Left lobe of liver (tissue), 2 donors: Measurements from ENCODE around the gene NANOG. TPM values are rescaled to one million over a fixed set of nuclear protein-coding genes. Genes with fewer than 3 reads are reported as not detected.
"Not testable (repeated sequence)": the region's sequence is repeated elsewhere in the genome, so short reads cannot be mapped to it uniquely, and the experiment has no call there.

Experiments
- ATAC-seq: fragments of 200-7000 bp; cut with Tn5 transposase; one replicate; pipeline ENCODE4 v1.9.1; 2020; ENCODE audit warnings: mild to moderate bottlenecking, moderate library complexity
- DNase-seq: peaks from one replicate; pipeline ENCODE4 v3.0.0-alpha.2; 2020; ENCODE audit warnings: low spot score
- total RNA-seq: library from RNA; stranded (reverse); gene quantifications from one replicate; pipeline ENCODE4 v1.2.1, GENCODE V29; 2021
- donor health status: DM: no; HTN: no; CAD: no; lungs with moderate emphysema.
- donor health status: DM: no; HTN: yes; CAD: no.

Gene NANOG
- total RNA-seq, 1 donor from 2014 or later, result 0.70 TPM

DNA sequence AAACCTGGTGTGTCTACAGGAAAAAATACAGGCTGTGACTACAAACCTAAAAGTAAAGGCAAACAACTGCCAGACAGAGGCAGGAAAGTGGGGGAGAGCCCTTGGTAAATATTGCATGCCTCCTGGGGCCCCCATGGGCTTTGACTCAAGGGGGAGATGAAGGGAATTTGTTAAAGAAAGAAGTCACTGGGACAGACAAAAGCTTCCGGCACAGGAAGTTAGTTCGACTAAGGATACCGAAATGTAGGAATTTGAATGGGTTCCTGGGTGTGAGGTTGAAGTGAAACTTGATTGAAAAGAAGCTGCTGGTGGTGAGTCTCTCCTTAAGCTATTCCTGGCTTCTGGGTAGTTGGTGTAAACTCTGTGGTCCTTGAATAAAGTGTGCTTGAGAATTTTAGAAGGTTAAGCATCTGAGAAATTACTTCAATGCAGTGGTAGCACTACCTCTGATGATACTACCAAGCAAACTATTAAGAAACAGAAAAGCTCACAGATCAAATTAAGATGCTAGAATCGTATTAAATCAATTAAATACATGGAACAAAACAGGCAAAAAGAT, 9.6 kb downstream of the NANOG start:
- ATAC-seq, DNase-seq: not testable (repeated sequence)

GRCh38 chr12:7801460-7801859, 12.3 kb downstream of the NANOG start:
- no peak for DNase-seq
- ATAC-seq, result no peak

GRCh38 chr12:7806319-7806718, 17.1 kb downstream of the NANOG start:
- not testable (repeated sequence) for DNase-seq, ATAC-seq

- DNase-seq (peak; percentile 66), ATAC-seq (peak; percentile 98)
These were observed 17.8 kb downstream of the NANOG start for GRCh38 chr12:7806863-7807487.

DNA sequence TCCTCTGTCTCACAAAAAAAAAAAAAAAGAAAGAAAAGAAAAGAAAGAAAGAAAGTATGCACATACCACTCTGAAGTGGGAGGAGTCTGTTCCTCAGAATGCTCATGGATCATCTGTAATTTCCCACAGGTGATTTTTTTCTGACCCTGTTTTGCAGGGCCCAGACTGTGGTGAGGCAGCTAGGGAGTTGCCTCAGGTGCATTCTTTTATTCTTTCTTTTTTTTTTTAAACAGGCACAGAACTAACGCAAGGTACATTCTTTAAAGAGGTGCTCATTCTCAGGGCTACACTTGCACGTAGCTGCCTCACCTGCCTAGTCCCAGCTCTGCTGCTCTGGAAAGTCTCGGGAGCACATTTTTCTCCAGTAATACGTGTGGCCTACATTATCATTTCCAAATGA, 36.6 kb downstream of the NANOG start:
- DNase-seq, ATAC-seq: not testable (repeated sequence)

GRCh38 chr12:7829737-7830136, 40.5 kb downstream of the NANOG start:
- peak; percentile 15 for ATAC-seq
- DNase-seq, result not testable (repeated sequence)

DNA sequence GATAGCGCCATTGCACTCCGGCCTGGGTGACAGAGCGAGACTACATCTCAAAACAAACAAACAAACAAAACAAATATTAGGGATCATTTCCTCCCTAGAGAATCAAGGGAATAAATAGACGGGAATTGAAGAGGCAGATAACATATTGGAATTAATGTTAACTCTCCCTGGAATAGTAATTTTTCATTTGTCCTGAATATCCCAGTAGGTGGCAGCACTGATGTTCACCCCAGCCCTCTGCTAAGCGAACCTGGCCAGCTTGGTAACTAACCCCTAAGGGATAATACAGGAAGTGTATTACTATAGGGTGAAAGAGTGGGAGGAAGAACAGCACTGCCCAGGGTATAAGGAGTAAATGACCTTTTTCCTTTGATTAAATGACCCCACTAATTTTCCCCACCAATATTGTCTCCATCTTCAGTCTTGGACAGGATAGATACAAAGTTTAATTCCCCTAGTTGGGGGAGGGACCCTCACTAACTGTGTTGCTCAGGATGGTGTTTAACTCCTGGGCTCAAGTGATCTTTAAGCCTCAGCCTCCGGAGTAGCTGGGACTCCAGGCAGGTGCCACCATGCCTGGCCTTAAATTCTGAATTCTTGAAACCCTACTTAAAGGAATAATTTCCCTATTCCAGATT, 43.0 kb downstream of the NANOG start:
- no peak for DNase-seq

GRCh38 chr12:7833201-7833600, 44.0 kb downstream of the NANOG start:
- ATAC-seq, DNase-seq: not testable (repeated sequence)

More for the DNA sequence above, 43.0 kb downstream of the NANOG start:
- peak; percentile 69 for ATAC-seq

DNA sequence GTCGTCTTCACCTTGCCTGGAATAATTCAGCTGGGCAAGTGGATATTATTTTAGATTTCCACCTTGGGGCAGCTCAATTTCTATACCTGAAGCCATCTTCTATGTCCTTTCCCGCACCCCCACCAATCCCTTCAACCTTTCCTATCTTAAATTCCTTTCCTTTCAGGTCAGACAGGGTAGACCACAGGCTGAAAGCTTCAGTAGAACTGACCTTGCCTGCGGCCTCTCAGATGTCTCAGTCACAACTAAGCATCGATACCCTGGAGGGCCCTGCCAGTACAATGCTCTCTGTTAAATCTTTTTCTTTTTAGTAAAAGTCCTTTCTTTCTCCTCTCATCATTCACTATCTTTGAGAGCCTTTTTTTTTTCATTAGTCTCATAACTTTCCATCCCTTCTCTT, 44.6 kb downstream of the NANOG start:
- DNase-seq (no peak), ATAC-seq (no peak)

DNA sequence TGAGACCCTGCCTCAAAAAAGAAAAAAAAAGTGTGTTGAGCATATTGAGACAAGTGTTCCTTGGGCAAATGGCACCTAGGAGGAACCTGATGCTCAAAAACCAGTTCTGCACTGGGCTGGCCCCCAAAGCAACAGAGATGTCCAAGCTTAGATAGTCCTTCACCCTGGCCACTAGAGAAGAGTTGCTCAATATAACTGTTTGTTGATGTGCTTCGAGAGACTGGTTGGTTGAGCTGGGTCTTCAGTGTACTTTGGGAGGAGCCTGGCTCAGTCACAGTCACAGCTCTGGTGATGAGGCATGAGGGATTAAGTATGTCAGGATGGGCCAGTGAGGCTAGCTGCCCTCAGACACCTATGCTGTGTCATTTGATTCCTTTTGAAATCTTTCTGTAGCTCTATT, 45.5 kb downstream of the NANOG start:
- ATAC-seq, result peak; percentile 76
- DNase-seq, result no peak

DNA sequence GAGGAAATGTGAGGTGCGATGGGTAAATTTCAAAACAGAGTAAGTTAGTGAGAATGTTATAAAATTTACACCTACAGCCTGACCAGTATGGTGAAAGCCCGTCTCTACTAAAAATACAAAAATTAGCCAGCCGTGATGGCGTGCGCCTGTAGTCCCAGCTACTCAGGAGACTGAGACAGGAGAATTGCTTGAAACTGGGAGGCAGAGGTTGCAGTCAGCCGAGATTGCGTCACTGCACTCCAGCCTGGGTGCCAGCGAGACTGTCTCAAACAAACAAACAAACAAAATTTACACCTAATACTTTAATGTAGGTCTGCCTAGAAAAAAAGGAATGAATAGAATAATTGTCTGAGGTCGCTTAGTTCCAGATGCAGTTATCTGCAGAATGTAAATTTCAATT, 45.9 kb downstream of the NANOG start:
- ATAC-seq, result no peak
- DNase-seq, result no peak

GRCh38 chr12:7835766-7836165, 46.6 kb downstream of the NANOG start:
- no peak for DNase-seq

DNA sequence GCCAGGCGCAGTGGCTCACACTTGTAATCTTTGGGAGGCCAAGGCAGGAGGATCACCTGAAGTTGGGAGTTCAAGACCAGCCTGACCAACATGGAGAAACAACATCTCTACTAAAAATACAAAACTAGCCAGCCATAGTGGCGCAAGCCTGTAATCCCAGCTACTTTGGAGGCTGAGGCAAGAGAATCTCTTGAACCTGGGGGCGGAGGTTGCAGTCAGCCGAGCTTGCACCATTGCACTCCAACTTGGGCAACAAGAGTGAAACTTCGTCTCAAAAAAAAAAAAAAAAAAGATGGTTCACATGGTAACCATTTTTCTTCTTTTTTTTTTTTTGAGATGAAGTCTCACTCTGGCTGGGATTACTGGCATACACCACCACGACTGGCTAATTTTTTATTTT, 48.2 kb downstream of the NANOG start:
- DNase-seq (no peak), ATAC-seq (no peak)

More at GRCh38 chr12:7835766-7836165, 46.6 kb downstream of the NANOG start:
- no peak for ATAC-seq

DNA sequence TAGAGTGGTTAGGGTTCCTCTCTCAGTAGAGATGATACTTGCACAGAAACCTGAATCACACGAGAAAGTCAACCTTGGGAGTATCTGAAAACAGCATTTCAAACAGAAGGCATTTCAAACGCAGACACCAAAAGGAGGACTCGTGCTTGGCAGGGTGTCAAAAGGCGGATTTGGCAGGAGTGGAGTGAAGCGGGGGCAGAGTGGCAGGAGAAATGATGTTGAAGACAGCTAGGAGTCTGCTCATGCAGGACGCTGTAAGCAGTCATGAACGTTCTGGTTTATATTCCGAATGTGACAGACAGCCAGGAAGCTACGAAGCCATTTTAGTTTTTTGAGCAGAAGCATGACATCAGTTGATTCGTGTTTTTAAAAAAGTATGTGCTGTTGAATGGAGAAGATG, 50.0 kb downstream of the NANOG start:
- not testable (repeated sequence) for DNase-seq, ATAC-seq

DNA sequence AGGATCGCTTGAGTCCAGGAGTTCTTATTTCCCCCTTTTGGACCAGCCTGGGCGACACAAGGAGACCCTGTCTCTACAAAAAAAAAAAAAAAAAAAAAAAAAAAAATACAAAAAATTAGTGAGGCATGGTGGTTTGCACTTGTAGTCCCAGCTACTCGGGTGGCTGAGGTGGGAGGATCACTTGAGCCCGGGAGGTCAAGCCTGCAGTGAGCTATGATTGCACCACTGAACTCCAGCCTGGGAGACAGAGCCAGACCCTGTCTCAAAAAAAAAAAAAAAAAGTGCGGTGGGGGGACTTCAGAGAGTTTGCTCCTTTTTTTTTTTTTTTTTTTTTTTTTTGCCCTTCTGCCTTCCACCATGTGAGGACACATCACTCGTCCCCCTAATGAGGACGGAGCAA, 50.6 kb downstream of the NANOG start:
- ATAC-seq, DNase-seq: not testable (repeated sequence)

DNA sequence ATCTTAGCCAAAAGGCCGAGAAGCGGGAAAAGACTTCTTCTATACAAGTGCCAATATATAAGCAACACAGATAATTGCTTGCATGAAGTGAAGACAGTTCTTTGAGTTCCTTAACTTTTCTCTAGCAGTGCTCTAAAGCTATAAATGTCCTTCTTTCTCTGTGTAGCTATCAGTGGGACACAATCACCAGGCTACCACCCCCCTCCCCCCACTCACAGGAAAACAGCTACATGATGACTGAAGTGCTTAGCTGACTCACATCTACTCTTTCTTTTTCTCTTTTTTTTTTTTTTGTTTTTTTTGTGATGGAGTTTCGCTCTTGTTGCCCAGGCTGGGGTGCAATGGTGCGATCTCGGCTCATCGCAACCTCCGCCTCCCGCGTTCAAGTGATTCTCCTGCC, 53.2 kb downstream of the NANOG start:
- not testable (repeated sequence) for ATAC-seq, DNase-seq

DNA sequence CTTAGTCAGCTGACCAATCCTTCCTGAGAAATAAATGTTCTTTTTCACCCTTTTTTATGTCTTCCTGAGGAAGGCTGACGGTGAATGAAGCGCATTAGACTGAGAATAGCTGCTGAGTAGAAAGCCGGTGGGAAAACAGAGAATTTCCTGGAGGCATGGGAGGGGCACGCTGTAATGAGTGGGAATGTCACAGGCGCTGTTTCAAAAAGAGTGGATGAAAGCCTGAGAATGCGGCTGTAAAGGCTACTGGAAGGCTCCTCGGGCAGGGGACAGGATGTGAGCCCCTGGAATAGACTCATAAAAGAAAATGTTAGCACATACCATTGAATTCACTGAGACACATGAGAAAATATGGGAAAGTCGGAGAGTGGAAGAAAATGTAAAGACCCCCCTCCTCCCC, 53.9 kb downstream of the NANOG start:
- ATAC-seq, result not testable (repeated sequence)

DNA sequence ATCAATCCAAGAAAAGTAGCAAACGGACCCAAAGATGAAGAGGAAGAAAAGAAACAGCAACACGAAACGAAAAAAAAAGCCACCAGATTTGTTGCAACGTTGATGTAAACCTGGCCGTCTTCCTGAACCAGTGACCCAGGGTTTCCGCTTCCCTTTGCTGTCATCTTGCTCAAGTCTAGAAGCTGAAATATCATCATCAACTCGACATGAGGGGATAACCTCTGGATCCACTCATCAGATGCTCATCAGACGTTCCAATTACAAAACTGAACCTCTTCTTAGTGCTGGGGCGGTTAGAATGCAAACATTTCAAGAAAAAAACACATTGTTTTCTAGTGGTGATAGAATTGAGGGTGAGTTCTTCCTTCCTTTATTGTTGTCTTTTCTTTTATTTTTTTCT, 54.4 kb downstream of the NANOG start:
- not testable (repeated sequence) for ATAC-seq, DNase-seq

More for the DNA sequence above, 53.9 kb downstream of the NANOG start:
- not testable (repeated sequence) for DNase-seq

GRCh38 chr12:7844116-7844515, 54.9 kb downstream of the NANOG start:
- no peak for DNase-seq
- ATAC-seq, result no peak

DNA sequence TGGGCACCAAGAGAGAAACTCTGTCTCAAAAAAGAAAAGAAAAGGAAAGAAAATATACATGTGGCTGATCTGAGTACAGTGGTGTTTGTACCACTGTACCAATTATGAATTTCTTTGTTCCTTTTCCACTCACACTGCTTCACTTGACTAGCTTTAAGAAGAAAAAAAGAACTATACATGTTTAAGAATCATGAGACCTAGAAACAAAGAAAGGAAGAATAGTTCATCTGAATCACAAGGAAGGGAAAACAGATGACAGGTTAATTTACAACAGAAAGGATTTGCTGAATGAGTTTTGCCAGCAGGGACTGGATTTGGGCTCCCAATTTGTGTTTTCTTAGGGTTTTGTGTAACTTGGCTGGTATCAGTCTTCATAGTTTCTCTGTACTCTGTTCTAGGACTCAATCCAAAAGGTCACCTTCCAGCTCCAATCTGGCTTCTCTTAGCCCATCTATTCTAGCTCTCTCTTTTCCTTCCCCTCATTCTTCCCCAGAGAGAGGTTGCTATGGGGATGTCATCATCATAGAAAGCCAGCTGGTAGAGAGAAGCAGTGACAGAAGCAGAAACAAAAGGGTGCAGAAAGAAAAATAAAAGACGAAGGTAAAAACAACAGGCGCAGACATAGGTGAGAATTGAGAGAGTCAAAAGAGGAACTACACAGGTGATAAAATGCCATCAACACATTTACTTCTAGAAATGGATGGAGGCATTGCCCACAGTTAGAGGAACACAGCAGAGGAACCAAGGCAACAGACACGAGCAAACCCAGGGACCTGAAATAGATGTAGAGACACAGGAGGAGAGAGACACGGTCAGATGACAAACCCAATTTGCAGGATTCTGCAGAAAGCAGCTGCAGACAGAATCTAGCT, 58.3 kb downstream of the NANOG start:
- not testable (repeated sequence) for DNase-seq
- ATAC-seq, result peak; percentile 92

DNA sequence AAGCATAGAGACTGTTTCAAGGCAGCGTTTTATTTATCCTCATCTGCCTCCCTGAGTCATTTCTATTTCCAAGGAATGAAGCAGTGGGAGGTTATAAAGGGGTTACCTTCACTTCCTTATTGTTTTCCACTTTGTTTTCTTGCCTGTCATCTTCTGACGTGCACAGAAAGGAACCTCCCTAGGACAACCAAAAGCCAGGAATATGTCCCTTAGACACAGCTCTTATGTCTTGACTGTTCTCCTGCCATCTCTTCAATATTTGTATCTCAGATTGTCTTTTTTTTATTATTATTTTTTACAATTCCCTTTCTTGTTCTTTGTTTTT, 58.9 kb downstream of the NANOG start:
- DNase-seq, ATAC-seq: not testable (repeated sequence)
